GM21390 (cell line): ENCODE data around the gene TYW5.

ENCODE experiments used
- ATAC-seq: cut with Tn5 transposase; IDR thresholded peaks from one replicate; pipeline ENCODE4 v1.9.1; 2021; ENCODE audit not compliant: unreplicated experiment

Gene TYW5

GRCh38 chr2:199955339-199956061 lies at the start of gene TYW5, which contains the start of gene MAIP1:
TYW5 (minus strand) TSS chr2:199955491; CDS start chr2:199955470, 21 bp downstream.
MAIP1 (plus strand) TSS chr2:199955582; CDS start chr2:199955799, 217 bp downstream.
- peak; percentile 82 for ATAC-seq

- no peak for ATAC-seq
These were observed 48.2 kb upstream of the TYW5 start for GRCh38 chr2:200003444-200003843.

GRCh38 chr2:200000444-200001163 lies 45.3 kb upstream of the TYW5 start:
- ATAC-seq, result no peak

- ATAC-seq, result no peak
These were observed 43.9 kb upstream of the TYW5 start for GRCh38 chr2:199999166-199999565.

- ATAC-seq, result no peak
These were observed 42.0 kb upstream of the TYW5 start for GRCh38 chr2:199997296-199997695.

- ATAC-seq, result no peak
These were observed 39.6 kb upstream of the TYW5 start for GRCh38 chr2:199994896-199995295.

- no peak for ATAC-seq
These were observed 39.1 kb upstream of the TYW5 start for GRCh38 chr2:199994371-199994770.

GRCh38 chr2:199992296-199992695 lies 37.0 kb upstream of the TYW5 start:
- no peak for ATAC-seq

GRCh38 chr2:199991691-199992090 lies 36.4 kb upstream of the TYW5 start:
- no peak for ATAC-seq

- no peak for ATAC-seq
These were observed 34.5 kb upstream of the TYW5 start for GRCh38 chr2:199989822-199990221.

- no peak for ATAC-seq
These were observed 32.9 kb upstream of the TYW5 start for GRCh38 chr2:199988151-199988550.

GRCh38 chr2:199987586-199987985 lies 32.3 kb upstream of the TYW5 start:
- ATAC-seq, result no peak

- peak; percentile 82 for ATAC-seq
These were observed 30.4 kb upstream of the TYW5 start for GRCh38 chr2:199985625-199986207.

- no peak for ATAC-seq
These were observed 29.5 kb upstream of the TYW5 start for GRCh38 chr2:199984755-199985154.

GRCh38 chr2:199984159-199984558 lies 28.9 kb upstream of the TYW5 start:
- no peak for ATAC-seq

GRCh38 chr2:199983534-199983933 lies 28.2 kb upstream of the TYW5 start:
- ATAC-seq, result no peak

- ATAC-seq, result no peak
These were observed 27.0 kb upstream of the TYW5 start for GRCh38 chr2:199982126-199982843.

GRCh38 chr2:199979832-199980628 lies 24.7 kb upstream of the TYW5 start:
- ATAC-seq, result no peak

GRCh38 chr2:199979398-199979797 lies 24.1 kb upstream of the TYW5 start:
- ATAC-seq, result no peak

- ATAC-seq, result peak; percentile 69
These were observed 22.7 kb upstream of the TYW5 start for GRCh38 chr2:199977984-199978415.
